HUES48 (cell line): ENCODE results near the gene BPIFB3.
"Not testable (repeated sequence)": the region's sequence is repeated elsewhere in the genome, so short reads cannot be mapped to it uniquely, and the experiment has no call there.

ENCODE experiments used
- H3K27ac ChIP-seq: one replicate; pipeline ENCODE4 v1.7.0; 2013; ENCODE audit warnings: low read depth, low read length, inconsistent platforms
- H3K27me3 ChIP-seq: 2 replicates; pipeline ENCODE4 v1.6.1; 2013; ENCODE audit warnings: mild to moderate bottlenecking, low read length; ENCODE audit not compliant: control insufficient read depth, insufficient read depth
- H3K36me3 ChIP-seq: 2 replicates; pipeline ENCODE4 v1.6.1; 2013; ENCODE audit warnings: low read length; ENCODE audit not compliant: control insufficient read depth, insufficient read depth
- H3K4me1 ChIP-seq: 2 replicates; pipeline ENCODE4 v1.6.1; 2013; ENCODE audit warnings: mild to moderate bottlenecking, low read length; ENCODE audit not compliant: control insufficient read depth, insufficient read depth
- H3K4me3 ChIP-seq: 2 replicates; pipeline ENCODE4 v1.5.1; 2013; ENCODE audit warnings: mild to moderate bottlenecking, low read depth, low read length
- H3K9ac ChIP-seq: 2 replicates; pipeline ENCODE4 v1.6.1; 2013; ENCODE audit warnings: mild to moderate bottlenecking, low read depth, low read length, moderate library complexity
- H3K9me3 ChIP-seq: 2 replicates; pipeline ENCODE4 v1.6.1; 2013; ENCODE audit warnings: low read length; ENCODE audit not compliant: control insufficient read depth, insufficient read depth

Gene BPIFB3

DNA sequence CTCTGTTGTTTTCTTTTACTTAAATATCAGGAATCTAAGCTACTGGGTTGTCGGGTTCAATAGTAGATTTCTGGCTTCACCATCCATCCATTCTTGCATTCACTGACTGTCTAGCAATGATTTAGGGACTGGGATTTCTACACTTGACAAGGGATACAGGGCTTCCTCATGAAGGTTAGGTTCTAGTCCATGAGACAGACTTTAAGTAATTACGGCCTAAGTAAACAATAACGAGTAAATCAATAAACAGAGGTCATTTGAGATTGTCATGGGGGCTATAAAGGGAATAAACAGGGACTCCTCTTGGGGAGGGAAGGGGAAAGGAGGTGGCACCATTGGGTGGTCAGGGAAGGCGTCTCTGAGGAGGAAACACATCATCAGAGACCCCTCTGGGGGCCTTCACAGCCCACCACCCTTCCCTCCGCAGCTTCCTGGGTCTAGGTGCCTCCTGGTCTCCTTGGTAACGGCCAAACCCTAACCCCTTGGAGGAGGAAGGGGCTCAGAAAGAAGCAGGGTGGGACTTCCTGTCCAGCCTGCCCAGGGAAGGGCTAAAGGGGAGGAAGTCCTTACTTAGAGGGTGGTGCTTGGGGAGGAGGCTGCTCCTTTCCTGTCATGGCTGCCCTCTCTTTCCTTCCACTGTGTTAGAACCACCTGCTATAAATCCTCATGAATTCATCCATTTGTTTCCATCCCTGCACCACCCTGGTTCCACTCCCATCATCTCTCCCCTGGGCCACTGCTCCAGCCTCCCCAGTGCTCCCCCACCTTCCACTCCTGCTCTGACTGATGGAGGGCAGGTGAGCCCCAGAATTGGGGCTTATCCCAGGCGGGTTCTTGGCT is 59.1 kb downstream of the BPIFB3 start:
- no peaks in the 10 kb centered on the region for H3K27me3 ChIP-seq
- peaks cover 6% of the 10 kb centered on the region; the same call in 1 of the 2 replicates for H3K9me3 ChIP-seq
- no peaks in the 10 kb centered on the region for H3K36me3 ChIP-seq
- H3K27ac ChIP-seq: no peak overlapping the region
- no peaks in the 10 kb centered on the region for H3K4me1 ChIP-seq
- no peak overlapping the region for H3K9ac ChIP-seq
- no peak overlapping the region for H3K4me3 ChIP-seq

DNA sequence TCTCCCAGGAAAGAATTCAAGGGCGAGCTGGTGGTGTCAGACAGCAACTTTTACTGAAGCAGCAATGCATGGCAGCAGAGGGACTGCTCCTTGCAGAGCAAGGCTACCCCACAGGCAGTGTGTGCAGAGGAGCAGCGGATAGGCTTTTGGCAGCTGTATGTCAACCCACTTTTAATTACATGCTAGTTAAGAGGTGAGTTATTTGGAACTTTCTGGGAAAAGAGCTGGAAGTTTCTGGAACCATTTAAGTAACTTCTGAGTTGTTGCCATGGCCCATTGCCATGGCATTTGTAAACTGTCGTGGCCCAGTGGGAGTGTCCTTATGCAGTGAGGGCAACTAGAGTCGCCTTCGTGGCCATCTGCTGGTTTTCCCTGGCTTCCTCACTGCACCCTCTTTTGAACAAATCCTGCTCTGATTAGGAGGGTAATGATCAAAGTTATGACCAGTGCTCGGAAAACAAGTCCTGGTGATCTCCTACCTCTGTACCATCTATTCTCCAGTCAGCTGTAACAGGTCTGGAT is 59.7 kb downstream of the BPIFB3 start:
- no peak overlapping the region for H3K9ac ChIP-seq
- no peaks in the 10 kb centered on the region for H3K4me1 ChIP-seq
- no peaks in the 10 kb centered on the region for H3K36me3 ChIP-seq
- H3K27me3 ChIP-seq: no peaks in the 10 kb centered on the region
- no peak overlapping the region for H3K4me3 ChIP-seq
- peaks cover 6% of the 10 kb centered on the region; the same call in 1 of the 2 replicates for H3K9me3 ChIP-seq
- no peak overlapping the region for H3K27ac ChIP-seq

DNA sequence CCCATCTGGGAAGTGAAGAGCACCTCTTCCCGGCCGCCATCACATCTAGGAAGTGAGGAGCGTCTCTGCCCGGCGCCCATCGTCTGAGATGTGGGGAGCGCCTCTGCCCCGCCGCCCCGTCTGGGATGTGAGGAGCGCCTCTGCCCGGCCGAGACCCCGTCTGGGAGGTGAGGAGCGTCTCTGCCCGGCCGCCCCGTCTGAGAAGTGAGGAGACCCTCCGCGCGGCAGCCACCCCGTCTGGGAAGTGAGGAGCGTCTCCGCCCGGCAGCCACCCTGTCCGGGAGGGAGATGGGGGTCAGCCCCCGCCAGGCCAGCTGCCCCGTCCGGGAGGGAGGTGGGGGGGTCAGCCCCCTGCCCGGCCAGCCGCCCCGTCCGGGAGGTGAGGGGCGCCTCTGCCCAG is 61.8 kb downstream of the BPIFB3 start:
- H3K4me1 ChIP-seq, H3K4me3 ChIP-seq, H3K9me3 ChIP-seq, H3K9ac ChIP-seq, H3K36me3 ChIP-seq, H3K27ac ChIP-seq, H3K27me3 ChIP-seq: not testable (repeated sequence)

DNA sequence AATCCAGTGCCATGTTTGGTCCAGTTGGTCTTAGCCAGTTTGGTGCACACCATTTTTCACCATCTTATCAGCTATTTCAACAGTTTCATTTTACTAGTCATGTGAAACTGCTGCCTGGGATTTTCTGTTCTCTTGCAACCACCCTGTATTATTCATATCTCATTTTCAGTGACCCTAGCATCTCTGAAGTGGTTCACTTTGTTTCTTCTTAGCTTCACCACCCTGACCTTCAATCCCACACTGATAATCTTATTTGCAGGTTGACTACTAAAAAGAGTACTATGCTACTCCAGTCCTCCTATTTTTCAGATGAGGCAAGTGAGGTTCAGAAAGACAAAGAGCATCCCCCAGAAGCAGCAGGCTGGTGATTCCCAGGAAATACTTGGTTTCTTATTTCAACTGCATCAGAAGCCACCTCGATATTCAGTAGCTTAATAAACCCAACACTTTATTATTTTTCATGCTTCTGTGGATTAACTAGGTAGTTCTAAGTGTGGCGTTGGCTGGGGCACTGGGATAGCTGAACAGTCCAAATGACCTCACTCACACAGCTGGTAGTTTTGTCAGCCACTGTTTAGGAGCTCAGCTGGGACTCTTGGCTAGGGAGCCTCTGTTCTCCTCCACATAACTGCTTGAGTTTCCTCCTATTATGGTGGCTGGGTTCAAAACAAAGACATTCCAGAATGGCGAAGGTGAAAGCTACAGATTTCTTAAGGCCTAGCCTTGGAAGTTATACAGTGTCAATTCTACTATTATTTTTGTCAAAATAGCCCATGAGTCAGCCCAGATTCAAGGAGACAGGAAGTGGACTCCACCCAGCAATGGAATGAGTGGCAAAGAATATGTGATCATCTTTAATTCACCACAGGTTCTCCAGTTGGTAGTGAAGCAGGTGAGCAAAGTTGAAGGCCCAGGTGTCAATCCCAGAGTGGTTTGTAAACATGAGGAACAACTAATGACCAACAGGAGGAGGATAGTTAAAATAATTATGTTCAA is 66.3 kb downstream of the BPIFB3 start:
- no peak overlapping the region for H3K27ac ChIP-seq

DNA sequence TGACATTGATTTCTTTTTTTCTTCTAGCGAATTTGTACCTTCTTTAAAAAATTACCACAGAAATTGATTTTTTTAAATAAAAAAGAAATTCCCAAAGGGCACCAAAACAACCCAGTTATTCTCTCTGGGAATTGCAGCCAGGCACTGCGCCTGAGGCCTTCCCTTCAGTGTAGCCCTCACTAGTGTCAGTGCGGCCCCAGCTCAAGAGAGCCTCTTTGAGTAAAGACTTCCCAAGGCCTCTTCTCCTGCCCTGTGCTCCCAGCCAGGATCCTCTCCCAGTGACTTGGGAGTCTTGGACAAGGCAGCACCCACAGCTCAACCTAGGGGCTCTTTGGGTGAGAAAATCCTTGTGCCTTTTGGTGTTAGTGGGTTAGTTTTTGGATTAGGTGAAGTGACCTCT is 67.2 kb downstream of the BPIFB3 start:
- H3K27ac ChIP-seq: no peak overlapping the region
- peaks cover 6% of the 10 kb centered on the region; the same call in 1 of the 2 replicates for H3K9me3 ChIP-seq
- H3K36me3 ChIP-seq: no peaks in the 10 kb centered on the region
- H3K9ac ChIP-seq: no peak overlapping the region
- H3K27me3 ChIP-seq: no peaks in the 10 kb centered on the region
- H3K4me3 ChIP-seq: no peak overlapping the region
- H3K4me1 ChIP-seq: no peaks in the 10 kb centered on the region

More for the DNA sequence above, 66.3 kb downstream of the BPIFB3 start:
- no peak overlapping the region for H3K4me3 ChIP-seq
- H3K36me3 ChIP-seq: no peaks in the 10 kb centered on the region
- no peaks in the 10 kb centered on the region for H3K27me3 ChIP-seq
- peaks cover 6% of the 10 kb centered on the region; the same call in 1 of the 2 replicates for H3K9me3 ChIP-seq
- no peak overlapping the region for H3K9ac ChIP-seq
- H3K4me1 ChIP-seq: no peaks in the 10 kb centered on the region

DNA sequence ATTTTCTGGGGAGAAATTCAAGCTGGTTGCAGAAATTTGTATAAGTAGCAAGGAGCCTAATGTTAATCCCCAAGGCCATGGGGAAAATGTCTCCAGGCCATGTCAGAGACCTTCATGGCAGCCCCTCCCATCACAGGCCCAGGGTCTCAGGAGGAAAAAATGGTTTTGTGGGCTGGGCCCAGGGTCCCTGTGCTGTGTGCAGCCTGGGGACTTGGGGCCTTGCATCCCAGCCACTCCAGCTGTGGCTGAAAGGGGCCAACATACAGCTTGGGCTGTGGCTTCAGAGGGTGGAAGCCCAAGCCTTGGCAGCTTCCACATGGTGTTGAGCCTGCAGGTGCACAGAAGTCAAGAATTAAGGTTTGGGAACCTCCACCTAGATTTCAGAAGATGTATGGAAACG is 68.6 kb downstream of the BPIFB3 start:
- not testable (repeated sequence) for H3K27ac ChIP-seq, H3K4me3 ChIP-seq, H3K27me3 ChIP-seq, H3K9ac ChIP-seq, H3K9me3 ChIP-seq, H3K4me1 ChIP-seq, H3K36me3 ChIP-seq
